NCI-H82 treated with DMSO at 0.1 percent for 48 hours (cell line): ENCODE measurements around the gene AGBL1.

Experiments used
- DNase-seq: peaks from one replicate; lab custom pipeline; 2025; ENCODE audit not compliant: unreplicated experiment; lab: John Stamatoyannopoulos, UW

The AGBL1 gene

GRCh38 chr15:86624261-86625036, 544.8 kb downstream of the AGBL1 start:
- DNase-seq = peak; percentile 13

DNA sequence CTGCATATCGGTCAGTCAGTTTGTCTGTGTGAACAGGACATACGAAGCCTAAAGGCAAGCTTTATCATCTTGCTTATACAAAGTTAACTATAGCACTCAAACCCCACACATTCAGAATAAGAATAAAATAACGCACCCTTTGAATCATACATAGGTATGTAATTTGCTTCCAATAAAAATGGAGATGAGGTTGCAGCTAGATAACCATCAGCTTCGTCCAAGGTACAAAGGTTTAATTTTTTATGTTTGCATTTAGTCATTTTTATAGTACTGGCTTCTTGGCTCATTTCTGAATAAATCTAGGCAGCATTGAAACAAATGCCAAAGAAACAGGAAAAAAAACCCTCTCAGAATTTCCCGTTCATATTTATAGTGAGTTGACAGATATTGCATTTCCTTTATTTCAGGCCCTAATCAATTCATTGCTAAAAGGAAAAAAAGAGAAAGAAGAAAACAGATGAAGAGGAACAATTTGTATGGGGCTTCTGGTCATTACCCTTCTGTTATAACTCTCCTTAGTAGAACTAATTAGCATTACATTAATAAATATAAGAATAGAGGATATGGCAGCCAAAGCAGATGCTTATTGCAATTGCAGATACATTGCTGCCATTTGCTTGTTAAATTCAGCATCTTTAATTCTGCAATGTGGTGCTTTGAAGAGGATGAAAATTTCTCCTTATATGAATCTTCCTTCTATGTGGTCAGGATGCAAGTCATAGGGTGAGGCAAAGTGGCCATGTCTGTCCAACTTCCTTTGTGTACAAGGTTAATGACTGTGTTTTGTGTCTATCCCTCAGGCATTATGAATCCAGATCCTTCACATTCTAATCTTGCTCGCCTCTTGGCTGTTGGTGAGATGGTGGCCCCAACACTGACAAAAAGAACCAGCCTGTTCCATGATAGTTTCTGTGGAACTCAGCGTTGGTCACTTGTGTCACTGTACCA, 550.0 kb downstream of the AGBL1 start:
- DNase-seq = no peak

GRCh38 chr15:86630946-86631345, 551.3 kb downstream of the AGBL1 start:
- DNase-seq = no peak

GRCh38 chr15:86634146-86634545, 554.5 kb downstream of the AGBL1 start:
- DNase-seq = no peak

- DNase-seq = no peak
These were observed 555.4 kb downstream of the AGBL1 start for GRCh38 chr15:86634992-86635638.

GRCh38 chr15:86644339-86644738, 564.7 kb downstream of the AGBL1 start:
- DNase-seq = no peak

GRCh38 chr15:86645925-86646500, 566.3 kb downstream of the AGBL1 start:
- DNase-seq = no peak

DNA sequence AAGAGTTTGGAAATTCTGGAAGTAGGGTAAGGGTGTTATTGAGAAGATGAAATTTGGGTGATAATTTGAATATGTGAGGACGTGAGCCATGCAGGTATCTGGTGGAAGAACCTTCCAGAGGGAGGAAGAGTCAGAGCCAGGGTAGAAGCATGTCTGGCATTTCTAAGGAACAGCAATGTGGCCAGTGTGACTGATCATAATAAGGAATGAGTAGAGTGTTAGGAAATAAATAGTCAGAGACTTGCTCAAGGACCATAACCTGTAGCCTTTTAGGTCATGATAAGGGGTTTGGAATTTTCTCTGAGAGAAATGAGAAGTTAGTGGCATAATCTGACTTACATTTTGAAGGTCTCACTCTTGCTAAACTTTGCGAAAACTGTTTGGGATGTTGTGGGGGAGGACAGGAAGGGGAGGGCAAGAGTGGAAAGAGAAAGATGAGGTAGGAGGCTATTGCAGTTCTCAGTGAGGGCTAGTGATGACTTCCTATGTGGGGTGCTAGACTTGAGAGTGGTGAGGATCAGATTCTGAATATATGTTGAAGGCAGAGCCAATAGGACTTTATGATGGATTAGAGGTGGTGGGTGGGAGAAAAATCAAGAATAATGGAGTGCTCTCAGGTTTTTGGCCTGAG, 568.3 kb downstream of the AGBL1 start:
- DNase-seq = no peak

DNA sequence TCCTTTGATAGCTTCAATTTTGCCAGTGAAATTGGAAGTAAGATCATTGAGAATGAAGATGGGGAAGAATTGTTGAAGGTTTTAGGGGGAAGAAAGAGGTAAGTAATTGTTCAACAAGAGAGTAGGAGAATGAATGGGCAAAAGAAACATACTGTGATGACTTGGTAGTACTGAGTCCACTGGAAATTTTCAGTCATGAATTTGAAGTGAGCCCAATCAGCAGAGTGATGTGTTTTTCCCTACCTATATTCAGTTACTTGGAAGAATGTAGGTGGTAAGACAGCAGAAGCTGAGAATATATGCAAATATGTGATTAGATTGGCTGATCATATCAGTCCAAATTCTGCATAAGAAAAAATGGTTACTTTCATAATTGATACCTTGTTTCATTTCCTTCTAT, 569.6 kb downstream of the AGBL1 start:
- no peak for DNase-seq

- no peak for DNase-seq
These were observed 570.4 kb downstream of the AGBL1 start for GRCh38 chr15:86650094-86650493.

GRCh38 chr15:86653344-86654197, 573.9 kb downstream of the AGBL1 start:
- peak; percentile 87 for DNase-seq

- no peak for DNase-seq
These were observed 574.8 kb downstream of the AGBL1 start for GRCh38 chr15:86654501-86654900.

DNA sequence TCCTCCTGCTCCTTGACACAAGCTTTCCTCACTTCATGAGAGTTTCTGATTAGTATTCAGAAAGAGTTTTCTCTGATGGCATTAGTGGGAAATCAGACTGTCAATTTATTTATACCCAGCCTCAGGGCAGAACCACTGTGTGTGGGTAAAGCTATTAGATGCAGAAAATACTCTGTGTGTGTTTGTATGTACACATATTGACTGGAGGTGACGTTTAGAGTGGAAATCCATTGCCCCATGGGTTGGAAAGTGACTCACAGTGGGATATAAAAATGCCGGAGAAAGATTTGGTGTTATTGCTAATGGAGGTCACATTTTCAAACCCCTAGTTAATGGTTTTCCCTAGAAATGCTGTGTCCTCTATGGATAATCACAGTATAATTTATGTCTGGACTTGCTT, 577.6 kb downstream of the AGBL1 start:
- no peak for DNase-seq

DNA sequence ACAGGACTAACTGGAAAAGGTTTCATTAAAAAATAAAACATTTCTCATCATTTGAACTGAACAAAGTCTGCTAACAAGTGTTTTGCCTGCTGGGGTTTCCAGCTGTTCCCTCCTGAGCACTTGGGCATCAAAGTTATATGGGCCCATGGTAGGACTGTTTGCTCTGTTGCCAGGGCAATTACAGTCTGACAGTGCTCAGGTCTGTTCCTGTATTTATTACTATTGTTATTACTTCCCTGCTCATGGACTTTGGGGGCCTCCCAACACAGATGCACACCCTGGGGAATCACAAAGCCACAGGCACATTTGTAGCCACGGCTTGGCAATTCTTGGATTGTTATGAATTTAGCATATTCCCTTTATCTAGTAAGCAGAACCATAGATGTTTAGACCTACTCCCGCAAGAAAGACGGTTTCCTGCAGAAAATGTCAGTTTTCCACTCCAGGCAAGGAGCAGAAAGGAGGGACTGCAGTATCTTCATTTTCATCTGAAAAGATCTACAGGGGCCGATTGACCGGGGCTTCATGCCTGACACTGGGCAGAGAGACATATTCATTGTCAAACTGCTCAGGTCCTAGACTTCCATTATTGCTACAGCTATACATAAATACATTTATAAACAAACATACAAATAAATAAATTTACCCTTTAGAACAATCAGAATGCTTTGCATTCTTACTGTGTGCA, 580.2 kb downstream of the AGBL1 start:
- DNase-seq = no peak

DNA sequence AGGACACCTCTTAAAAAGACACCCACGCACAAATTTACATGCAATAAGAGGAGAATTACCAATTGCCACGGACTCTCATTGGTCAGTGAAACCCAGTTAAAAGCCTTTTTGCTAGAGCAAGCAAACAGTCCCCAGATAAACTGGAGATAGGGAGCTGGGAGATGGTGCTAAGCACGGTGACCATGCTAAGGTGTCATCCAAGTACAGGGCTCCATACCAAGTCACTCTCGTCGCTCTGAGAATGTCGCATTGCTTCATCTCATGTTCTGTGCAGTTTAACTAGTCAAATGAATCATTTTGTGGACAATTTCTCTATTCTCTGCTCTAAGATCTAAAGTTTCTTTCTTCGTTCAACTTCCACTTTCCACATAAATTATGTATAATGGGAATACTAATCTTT, 581.9 kb downstream of the AGBL1 start:
- DNase-seq = no peak

- DNase-seq = no peak
These were observed 583.6 kb downstream of the AGBL1 start for GRCh38 chr15:86663304-86663703.

DNA sequence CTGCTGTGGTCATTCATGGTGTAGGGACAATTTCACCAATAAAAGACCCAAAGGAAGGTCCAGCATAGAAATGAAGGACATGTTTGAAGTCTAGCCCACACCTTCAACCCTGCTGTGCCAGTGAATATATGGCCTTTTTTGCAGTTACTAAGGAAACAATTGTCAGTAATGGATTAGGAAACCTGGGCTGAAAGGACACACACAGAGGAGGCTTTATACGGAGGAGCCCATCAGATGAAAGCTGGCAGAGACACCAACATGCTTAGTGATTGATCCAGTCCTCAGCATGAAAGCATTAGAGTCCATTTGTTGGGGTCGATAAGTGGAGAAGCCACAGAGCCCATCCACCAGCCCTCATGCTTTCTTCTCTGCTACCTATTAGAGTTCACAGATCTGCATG, 584.3 kb downstream of the AGBL1 start:
- DNase-seq = no peak

GRCh38 chr15:86664581-86664980, 584.9 kb downstream of the AGBL1 start:
- DNase-seq = no peak

DNA sequence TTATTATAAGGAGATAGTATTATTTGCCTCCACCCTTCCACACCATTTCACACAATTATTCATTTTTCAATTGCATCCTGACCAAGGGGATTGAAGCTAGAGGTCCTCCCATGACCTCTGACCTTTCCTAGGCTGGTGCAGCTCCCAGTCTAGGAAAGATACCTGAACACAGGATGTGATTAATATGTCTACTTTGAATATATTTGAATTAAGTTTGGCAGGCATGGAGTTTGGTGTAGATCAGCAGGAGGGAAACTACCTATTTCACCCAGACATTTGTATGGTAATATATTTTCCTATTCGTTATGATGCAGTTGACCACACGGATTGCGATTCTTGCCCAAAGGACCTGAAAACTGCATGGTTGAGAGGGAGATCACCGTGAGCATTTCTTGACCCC, 596.3 kb downstream of the AGBL1 start:
- DNase-seq = no peak
